Vagina (tissue), 2 donors: ENCODE measurements around the gene BCAM. TPM values are rescaled to one million over a fixed set of nuclear protein-coding genes. Genes with fewer than 3 reads are reported as not detected.

Source experiments
- DNase-seq, 2 donors: peaks; one replicate each; pipeline ENCODE4 v3.0.0-alpha.2; 2017; ENCODE audit errors: extremely low spot score in 2 of 2
- H3K27ac ChIP-seq: fragments of 200-600 bp; sonication (generic); one replicate; pipeline ENCODE4 v1.5.1; 2019
- H3K27me3 ChIP-seq: fragments of 200-600 bp; sonication (generic); one replicate; pipeline ENCODE4 v1.5.1; 2019
- H3K36me3 ChIP-seq, 2 donors: fragments of 200-600 bp; sonication (generic); one replicate each; pipeline ENCODE4 v1.5.1; 2017 to 2019
- H3K4me1 ChIP-seq: fragments of 200-600 bp; sonication (generic); one replicate; pipeline ENCODE4 v1.5.1; 2019
- H3K4me3 ChIP-seq, 2 donors: fragments of 200-600 bp; sonication (generic); 1 replicate in 1 of 2; 2 replicates in 1 of 2; pipeline ENCODE4 v1.5.1; 2016 to 2019
- H3K9me3 ChIP-seq: fragments of 200-600 bp; sonication (generic); one replicate; pipeline ENCODE4 v1.5.1; 2019
- POLR2A ChIP-seq, 2 donors: fragments of 450-650 bp; IDR thresholded peaks; one replicate each; pipeline ENCODE4 v1.6.1; 2017; ENCODE audit warnings: antibody characterized with exemption in 2 of 2, mild to moderate bottlenecking in 2 of 2, moderate library complexity in 2 of 2
- POLR2AphosphoS5 ChIP-seq, 2 donors: sonication (generic); formaldehyde crosslinking; IDR thresholded peaks; one replicate each; pipeline ENCODE4 v1.9.0; 2017; ENCODE audit warnings: antibody characterized with exemption in 2 of 2, mild to moderate bottlenecking in 2 of 2, low read depth in 1 of 2; ENCODE audit not compliant: insufficient read depth in 1 of 2
- intact Hi-C: fragments of 100-400 bp; cut with DNase I; formaldehyde crosslinking; loops from one replicate; pipeline ENCODE4 v1.15.1; 2023
- total RNA-seq: library from RNA; depleted of rRNA; stranded (reverse); fragments of >200 nt; gene quantifications from one replicate; pipeline ENCODE4 v1.2.3, GENCODE V29; 2016
- TF ChIP-seq, protein P1 (sequence below), 3 experiments: fragments of 450-650 bp in 2 of 3; fragments of 200-600 bp in 1 of 3; sonication (generic) in 1 of 3; IDR thresholded peaks; one replicate each; pipeline ENCODE4 v1.5.1; 2017 to 2019; ENCODE audit warnings: antibody characterized with exemption in 3 of 3, mild to moderate bottlenecking in 2 of 3, moderate library complexity in 2 of 3

BCAM gene, protein sequence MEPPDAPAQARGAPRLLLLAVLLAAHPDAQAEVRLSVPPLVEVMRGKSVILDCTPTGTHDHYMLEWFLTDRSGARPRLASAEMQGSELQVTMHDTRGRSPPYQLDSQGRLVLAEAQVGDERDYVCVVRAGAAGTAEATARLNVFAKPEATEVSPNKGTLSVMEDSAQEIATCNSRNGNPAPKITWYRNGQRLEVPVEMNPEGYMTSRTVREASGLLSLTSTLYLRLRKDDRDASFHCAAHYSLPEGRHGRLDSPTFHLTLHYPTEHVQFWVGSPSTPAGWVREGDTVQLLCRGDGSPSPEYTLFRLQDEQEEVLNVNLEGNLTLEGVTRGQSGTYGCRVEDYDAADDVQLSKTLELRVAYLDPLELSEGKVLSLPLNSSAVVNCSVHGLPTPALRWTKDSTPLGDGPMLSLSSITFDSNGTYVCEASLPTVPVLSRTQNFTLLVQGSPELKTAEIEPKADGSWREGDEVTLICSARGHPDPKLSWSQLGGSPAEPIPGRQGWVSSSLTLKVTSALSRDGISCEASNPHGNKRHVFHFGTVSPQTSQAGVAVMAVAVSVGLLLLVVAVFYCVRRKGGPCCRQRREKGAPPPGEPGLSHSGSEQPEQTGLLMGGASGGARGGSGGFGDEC
- 57.2 TPM for total RNA-seq

DNA sequence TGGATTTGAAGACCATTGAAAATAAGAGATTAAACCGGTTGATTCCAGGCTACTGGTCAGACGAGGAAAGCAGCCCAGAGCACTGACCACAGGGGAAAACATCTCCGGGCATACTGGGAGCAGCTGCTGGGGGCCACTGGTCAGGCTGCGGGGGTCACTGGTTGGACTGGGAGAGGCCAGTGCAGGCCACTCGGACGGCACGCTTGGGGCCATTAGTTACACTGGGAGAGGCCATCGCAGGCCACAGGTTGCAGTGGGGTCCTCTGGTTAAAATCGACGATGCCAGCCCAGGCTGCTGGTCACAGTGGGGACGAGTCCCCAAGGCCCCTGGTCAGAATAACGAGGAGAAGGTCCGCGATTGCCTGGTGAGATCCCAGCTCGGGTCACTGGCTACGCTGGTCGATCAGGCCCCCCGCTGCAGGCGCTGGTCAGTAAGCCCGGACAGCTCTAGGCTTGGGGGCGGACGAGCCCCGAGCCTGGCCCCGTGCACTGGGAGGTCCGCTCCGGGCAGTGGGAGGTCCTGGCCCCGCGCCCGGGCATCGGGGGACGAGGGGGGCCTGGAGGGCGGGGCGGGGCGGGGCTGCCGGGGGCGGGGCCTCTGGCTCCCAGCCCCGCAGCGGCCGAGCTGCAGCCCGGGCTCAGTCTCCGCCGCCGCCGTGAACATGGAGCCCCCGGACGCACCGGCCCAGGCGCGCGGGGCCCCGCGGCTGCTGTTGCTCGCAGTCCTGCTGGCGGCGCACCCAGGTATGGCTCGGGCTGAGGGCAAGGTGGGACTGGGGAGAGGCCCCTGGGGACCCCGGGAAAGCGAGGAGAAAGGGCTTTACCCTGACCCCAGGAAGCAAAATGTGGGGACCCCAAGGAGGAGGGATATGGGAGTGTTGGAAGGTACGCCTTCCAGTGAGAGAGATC lies at the start of gene BCAM:
Gene BCAM, plus strand, starts transcription at position 641 of the 909 bp plus-strand sequence. Its CDS starts 22 bp downstream, at position 663.
- DNase-seq = no peak
- H3K4me3 ChIP-seq = peak within 1 kb of the TSS; percentile 60 to 68
- peaks cover 42% of the 10 kb centered on the region for H3K4me1 ChIP-seq
- TF ChIP-seq, protein P1, sequence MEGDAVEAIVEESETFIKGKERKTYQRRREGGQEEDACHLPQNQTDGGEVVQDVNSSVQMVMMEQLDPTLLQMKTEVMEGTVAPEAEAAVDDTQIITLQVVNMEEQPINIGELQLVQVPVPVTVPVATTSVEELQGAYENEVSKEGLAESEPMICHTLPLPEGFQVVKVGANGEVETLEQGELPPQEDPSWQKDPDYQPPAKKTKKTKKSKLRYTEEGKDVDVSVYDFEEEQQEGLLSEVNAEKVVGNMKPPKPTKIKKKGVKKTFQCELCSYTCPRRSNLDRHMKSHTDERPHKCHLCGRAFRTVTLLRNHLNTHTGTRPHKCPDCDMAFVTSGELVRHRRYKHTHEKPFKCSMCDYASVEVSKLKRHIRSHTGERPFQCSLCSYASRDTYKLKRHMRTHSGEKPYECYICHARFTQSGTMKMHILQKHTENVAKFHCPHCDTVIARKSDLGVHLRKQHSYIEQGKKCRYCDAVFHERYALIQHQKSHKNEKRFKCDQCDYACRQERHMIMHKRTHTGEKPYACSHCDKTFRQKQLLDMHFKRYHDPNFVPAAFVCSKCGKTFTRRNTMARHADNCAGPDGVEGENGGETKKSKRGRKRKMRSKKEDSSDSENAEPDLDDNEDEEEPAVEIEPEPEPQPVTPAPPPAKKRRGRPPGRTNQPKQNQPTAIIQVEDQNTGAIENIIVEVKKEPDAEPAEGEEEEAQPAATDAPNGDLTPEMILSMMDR (IDR thresholded peaks at IDR 0.05) = no peak
- peak in 1 of 2 donors; percentile 60 for TF ChIP-seq POLR2AphosphoS5 (IDR thresholded peaks at IDR 0.05; ENCODE audit: insufficient read depth in 1 of 2, low read depth in 1 of 2)
- peak in 1 of 2 donors; percentile 22 for TF ChIP-seq POLR2A (IDR thresholded peaks at IDR 0.05)
- peaks cover 0 to 12% of the 10 kb centered on the region in 2 donors for H3K36me3 ChIP-seq
- intact Hi-C loops = no loop called here
- no peaks in the 10 kb centered on the region for H3K9me3 ChIP-seq
- H3K27ac ChIP-seq = peak within 1 kb of the TSS; percentile 74
- no peaks in the 10 kb centered on the region for H3K27me3 ChIP-seq

DNA sequence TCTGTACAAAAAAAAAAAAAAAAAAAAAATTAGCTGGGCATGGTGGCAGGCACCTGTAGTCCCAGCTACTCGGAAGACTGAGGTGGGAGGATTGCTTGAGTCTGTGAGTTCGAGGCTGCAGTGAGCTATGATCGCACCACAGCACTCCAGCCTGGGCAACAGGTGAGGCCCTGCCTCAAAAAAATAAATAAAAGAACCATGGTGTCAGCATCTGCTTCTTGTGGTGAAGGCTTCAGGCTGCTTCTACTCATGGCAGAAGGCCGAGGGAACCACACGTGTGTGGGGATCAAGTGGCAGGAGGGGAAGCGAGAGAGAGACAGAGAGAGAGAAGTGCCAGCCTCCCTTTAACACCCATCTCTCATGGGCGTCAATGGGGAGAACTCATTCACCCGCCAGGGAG lies 46.9 kb upstream of the BCAM start:
- no peak for DNase-seq
- Histone ChIP-seq H3K27me3 (no peaks in the 10 kb centered on the region), H3K27ac (no peak overlapping the region), H3K9me3 (no peaks in the 10 kb centered on the region), H3K4me1 (peaks cover 23% of the 10 kb centered on the region), H3K4me3 (no peak overlapping the region), H3K36me3 (peaks cover 0 to 35% of the 10 kb centered on the region in 2 donors)
- intact Hi-C loops = no loop called here
- TF ChIP-seq, protein P1 (IDR thresholded peaks at IDR 0.05) = no peak
- TF ChIP-seq POLR2A (IDR thresholded peaks at IDR 0.05) = no peak
- TF ChIP-seq POLR2AphosphoS5 (IDR thresholded peaks at IDR 0.05; ENCODE audit: insufficient read depth in 1 of 2, low read depth in 1 of 2) = no peak

DNA sequence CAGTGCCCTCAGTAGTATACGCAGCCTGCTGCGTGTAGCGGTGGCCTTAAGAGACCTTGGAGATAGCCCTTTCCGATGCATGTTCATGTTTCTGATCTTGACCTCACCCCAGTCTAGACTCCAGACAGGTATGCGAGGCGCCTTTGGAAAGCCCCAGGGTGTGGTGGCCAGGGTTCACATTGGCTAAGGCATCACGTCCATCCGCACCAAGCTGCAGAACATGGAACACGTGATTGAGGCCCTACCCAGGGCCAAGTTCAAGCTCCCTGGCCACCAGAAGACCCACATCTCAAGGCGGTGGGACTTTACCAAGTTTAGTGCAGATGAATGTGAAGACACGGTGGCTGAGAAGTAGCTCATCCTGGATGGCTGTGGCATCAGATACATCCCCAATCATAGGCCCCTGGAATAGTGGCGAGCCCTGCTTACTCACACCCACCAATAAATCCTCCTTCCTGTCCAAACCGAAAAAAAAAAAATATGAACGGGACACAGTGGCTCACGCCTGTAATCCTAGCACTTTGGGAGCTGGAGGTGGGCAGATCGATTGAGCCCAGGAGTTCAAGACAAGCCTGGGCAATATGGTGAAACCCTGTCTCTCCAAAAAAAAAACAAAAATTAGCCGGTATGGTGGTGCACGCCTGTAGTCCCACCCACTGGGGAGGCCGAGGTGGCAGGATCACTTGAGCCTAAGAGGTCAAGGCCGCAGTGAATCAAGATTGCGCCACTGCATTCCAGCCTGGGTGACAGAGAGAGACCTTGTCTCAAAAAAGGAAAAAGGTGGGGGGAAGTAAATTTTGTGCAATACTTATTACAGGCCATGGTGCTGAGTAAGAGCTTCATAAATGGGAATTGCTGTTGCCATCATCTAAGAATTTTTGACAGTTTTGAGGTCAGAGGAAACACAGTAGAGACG lies 43.6 kb upstream of the BCAM start:
- no peak for TF ChIP-seq POLR2AphosphoS5 (IDR thresholded peaks at IDR 0.05; ENCODE audit: insufficient read depth in 1 of 2, low read depth in 1 of 2)
- no peak for TF ChIP-seq POLR2A (IDR thresholded peaks at IDR 0.05)
- TF ChIP-seq, protein P1 (IDR thresholded peaks at IDR 0.05) = no peak
- no peak overlapping the region for H3K27ac ChIP-seq
- no peaks in the 10 kb centered on the region for H3K27me3 ChIP-seq
- intact Hi-C loops = no loop called here
- H3K9me3 ChIP-seq = no peaks in the 10 kb centered on the region
- no peak overlapping the region for H3K4me3 ChIP-seq
- no peaks in the 10 kb centered on the region for H3K4me1 ChIP-seq
- DNase-seq = no peak
- peaks cover 0 to 14% of the 10 kb centered on the region in 2 donors for H3K36me3 ChIP-seq

DNA sequence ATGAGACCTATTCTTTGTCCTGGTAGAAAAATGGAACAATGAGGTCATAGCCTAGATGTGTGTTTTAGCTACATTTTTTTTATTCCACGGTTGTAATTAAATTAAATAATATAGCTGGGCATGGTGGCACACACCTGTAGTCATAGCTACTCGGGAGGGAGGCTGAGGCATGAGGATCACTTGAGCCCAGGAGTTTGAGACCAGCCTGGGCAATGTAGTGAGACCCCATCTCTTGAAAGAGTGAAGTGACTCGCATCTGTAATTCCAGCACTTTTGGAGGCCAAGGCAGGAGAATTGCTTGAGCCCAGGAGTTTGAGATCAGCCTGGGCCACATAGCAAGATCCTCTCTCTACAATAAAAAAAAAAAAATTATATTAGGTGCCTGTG lies 43.0 kb upstream of the BCAM start:
- Histone ChIP-seq H3K4me1 (no peaks in the 10 kb centered on the region), H3K9me3 (no peaks in the 10 kb centered on the region), H3K27ac (no peak overlapping the region), H3K27me3 (no peaks in the 10 kb centered on the region), H3K4me3 (no peak overlapping the region), H3K36me3 (peaks cover 0 to 7% of the 10 kb centered on the region in 2 donors)
- DNase-seq = no peak
- intact Hi-C loops = no loop called here
- TF ChIP-seq POLR2A (IDR thresholded peaks at IDR 0.05) = no peak
- TF ChIP-seq, protein P1 (IDR thresholded peaks at IDR 0.05) = no peak
- TF ChIP-seq POLR2AphosphoS5 (IDR thresholded peaks at IDR 0.05; ENCODE audit: insufficient read depth in 1 of 2, low read depth in 1 of 2) = no peak
